Progenitor cell of endocrine pancreas (in vitro differentiated cells): ENCODE measurements around the gene CACNB4. TPM values are rescaled to one million over a fixed set of nuclear protein-coding genes. Genes with fewer than 3 reads are reported as not detected.

Experiments used
- DNase-seq: peaks from one replicate; pipeline ENCODE4 v3.0.0; 2021; ENCODE audit warnings: low spot score; ENCODE audit not compliant: unreplicated experiment
- H3K27ac Mint-ChIP-seq: 2 replicates; pipeline ENCODE4 v1.8.0; 2021; ENCODE audit warnings: mild to moderate bottlenecking, moderate library complexity, mixed read lengths
- H3K27me3 Mint-ChIP-seq: 2 replicates; pipeline ENCODE4 v1.8.0; 2021; ENCODE audit warnings: mixed read lengths
- H3K36me3 Mint-ChIP-seq: 2 replicates; pipeline ENCODE4 v1.8.0; 2022; ENCODE audit warnings: mixed read lengths; ENCODE audit not compliant: insufficient read depth
- H3K4me1 Mint-ChIP-seq: 2 replicates; pipeline ENCODE4 v1.8.0; 2021; ENCODE audit warnings: low read depth, mixed read lengths
- H3K4me3 Mint-ChIP-seq: 2 replicates; pipeline ENCODE4 v1.8.0; 2021; ENCODE audit warnings: low read depth, mild to moderate bottlenecking, moderate library complexity, mixed read lengths
- H3K9me3 Mint-ChIP-seq: 2 replicates; pipeline ENCODE4 v1.8.0; 2021; ENCODE audit warnings: low read depth, mixed read lengths
- total RNA-seq: library from RNA; stranded (reverse); gene quantifications from 2 replicates; pipeline ENCODE4 v1.2.1, GENCODE V29; 2021
- TF ChIP-seq, protein P1 (sequence below): fragments of 200-600 bp; sonication (generic); IDR thresholded peaks from one replicate; pipeline ENCODE4 v1.5.0; 2021; ENCODE audit warnings: antibody characterized with exemption, mild to moderate bottlenecking; ENCODE audit not compliant: unreplicated experiment

CACNB4 gene
- total RNA-seq, 1 donor from 2014 or later: 2.5 TPM

GRCh38 chr2:152049541-152049940, 49.3 kb downstream of the CACNB4 start:
- TF ChIP-seq, protein P1, sequence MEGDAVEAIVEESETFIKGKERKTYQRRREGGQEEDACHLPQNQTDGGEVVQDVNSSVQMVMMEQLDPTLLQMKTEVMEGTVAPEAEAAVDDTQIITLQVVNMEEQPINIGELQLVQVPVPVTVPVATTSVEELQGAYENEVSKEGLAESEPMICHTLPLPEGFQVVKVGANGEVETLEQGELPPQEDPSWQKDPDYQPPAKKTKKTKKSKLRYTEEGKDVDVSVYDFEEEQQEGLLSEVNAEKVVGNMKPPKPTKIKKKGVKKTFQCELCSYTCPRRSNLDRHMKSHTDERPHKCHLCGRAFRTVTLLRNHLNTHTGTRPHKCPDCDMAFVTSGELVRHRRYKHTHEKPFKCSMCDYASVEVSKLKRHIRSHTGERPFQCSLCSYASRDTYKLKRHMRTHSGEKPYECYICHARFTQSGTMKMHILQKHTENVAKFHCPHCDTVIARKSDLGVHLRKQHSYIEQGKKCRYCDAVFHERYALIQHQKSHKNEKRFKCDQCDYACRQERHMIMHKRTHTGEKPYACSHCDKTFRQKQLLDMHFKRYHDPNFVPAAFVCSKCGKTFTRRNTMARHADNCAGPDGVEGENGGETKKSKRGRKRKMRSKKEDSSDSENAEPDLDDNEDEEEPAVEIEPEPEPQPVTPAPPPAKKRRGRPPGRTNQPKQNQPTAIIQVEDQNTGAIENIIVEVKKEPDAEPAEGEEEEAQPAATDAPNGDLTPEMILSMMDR: no peak
- Mint-ChIP-seq H3K27ac (no peak overlapping the region), H3K27me3 (peaks cover 3% of the 10 kb centered on the region), H3K9me3 (no peaks in the 10 kb centered on the region), H3K36me3 (no peaks in the 10 kb centered on the region), H3K4me3 (no peak overlapping the region), H3K4me1 (no peaks in the 10 kb centered on the region)
- no peak for DNase-seq

GRCh38 chr2:152047824-152048471, 50.9 kb downstream of the CACNB4 start:
- Mint-ChIP-seq H3K27me3 (peaks cover 3% of the 10 kb centered on the region), H3K4me3 (no peak overlapping the region), H3K27ac (no peak overlapping the region), H3K4me1 (peaks cover 1% of the 10 kb centered on the region), H3K9me3 (no peaks in the 10 kb centered on the region), H3K36me3 (no peaks in the 10 kb centered on the region)
- TF ChIP-seq, protein P1: peak; percentile 30
- no peak for DNase-seq

- H3K4me3 Mint-ChIP-seq: no peak overlapping the region
- DNase-seq: no peak
- TF ChIP-seq, protein P1: no peak
- H3K9me3 Mint-ChIP-seq: no peaks in the 10 kb centered on the region
- no peaks in the 10 kb centered on the region for H3K36me3 Mint-ChIP-seq
- H3K27ac Mint-ChIP-seq: no peak overlapping the region
- peaks cover 3% of the 10 kb centered on the region for H3K27me3 Mint-ChIP-seq
- H3K4me1 Mint-ChIP-seq: peaks cover 7% of the 10 kb centered on the region
Observed at GRCh38 chr2:152046940-152047339, 51.9 kb downstream of the CACNB4 start.

- no peaks in the 10 kb centered on the region for H3K36me3 Mint-ChIP-seq
- no peak for DNase-seq
- no peaks in the 10 kb centered on the region for H3K27me3 Mint-ChIP-seq
- TF ChIP-seq, protein P1: no peak
- H3K4me3 Mint-ChIP-seq: no peak overlapping the region
- no peaks in the 10 kb centered on the region for H3K9me3 Mint-ChIP-seq
- H3K4me1 Mint-ChIP-seq: peaks cover 7% of the 10 kb centered on the region
- H3K27ac Mint-ChIP-seq: peak overlapping the region; percentile 80
Observed at GRCh38 chr2:152042636-152043615, 55.9 kb downstream of the CACNB4 start.

DNA sequence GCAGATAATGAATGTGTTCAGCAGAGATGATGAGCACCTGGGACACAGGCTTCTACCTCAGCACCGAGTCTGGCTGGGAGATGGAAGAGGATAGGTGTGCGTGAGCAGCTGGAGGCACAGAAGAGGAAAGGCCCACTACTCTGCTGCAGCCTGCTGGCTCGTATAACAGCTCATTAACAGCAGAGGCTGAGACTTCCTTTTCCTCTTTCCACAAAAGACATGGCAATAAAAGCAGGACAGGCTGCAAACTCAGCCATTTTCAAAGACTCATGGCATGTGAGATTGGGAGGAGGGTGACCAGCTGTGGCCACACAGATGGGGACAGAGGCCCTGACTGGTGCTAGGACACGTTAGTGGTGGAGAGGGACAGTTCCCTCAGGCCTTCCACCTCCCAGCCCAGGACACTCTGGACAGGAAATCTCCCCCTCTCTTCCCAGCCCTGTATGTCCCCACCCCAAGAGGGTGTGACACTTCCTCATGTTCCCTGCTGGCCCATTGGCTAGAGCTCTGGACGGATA, 60.3 kb downstream of the CACNB4 start:
- TF ChIP-seq, protein P1: no peak
- Mint-ChIP-seq H3K36me3 (no peaks in the 10 kb centered on the region), H3K4me1 (peaks cover 7% of the 10 kb centered on the region), H3K27ac (no peak overlapping the region), H3K27me3 (peaks cover 6% of the 10 kb centered on the region), H3K9me3 (no peaks in the 10 kb centered on the region), H3K4me3 (no peak overlapping the region)
- no peak for DNase-seq
